ENCODE results near the gene PLOD1.

GRCh38 chr1:11887666-11888007 is 46.9 kb upstream of the PLOD1 start:
- TF ChIP-seq POLR2A (IDR thresholded peaks at IDR 0.05) (no peak), CTCF (IDR thresholded peaks at IDR 0.05 in 4 of 5, conservative IDR thresholded peaks at IDR 0.05 in 1 of 5) (no peak)

Data from gastrocnemius medialis (tissue), 4 donors.